NB4 (cell line): ENCODE results near the gene ATAD3A.
"Not testable (repeated sequence)": the region's sequence is repeated elsewhere in the genome, so short reads cannot be mapped to it uniquely, and the experiment has no call there.

Source experiments
- DNase-seq: peaks from one replicate; pipeline ENCODE4 v3.0.0; 2010; ENCODE audit warnings: low read depth
- H3K4me3 ChIP-seq: one replicate; pipeline ENCODE4 v1.5.1; 2011; ENCODE audit warnings: mild to moderate bottlenecking, low read depth, low read length, moderate library complexity
- CTCF ChIP-seq: IDR thresholded peaks from one replicate; pipeline ENCODE4 v1.5.1; 2012; ENCODE audit warnings: low read depth, low read length
- MAX ChIP-seq: IDR thresholded peaks from 2 replicates; pipeline ENCODE4 v1.6.1; 2011; ENCODE audit warnings: low read depth, low read length
- MYC ChIP-seq: IDR thresholded peaks from 2 replicates; pipeline ENCODE4 v1.6.1; 2011; ENCODE audit warnings: low read depth, low read length
- POLR2A ChIP-seq: IDR thresholded peaks from 2 replicates; pipeline ENCODE4 v1.6.1; 2011; ENCODE audit warnings: mild to moderate bottlenecking; ENCODE audit not compliant: insufficient read length; ENCODE audit errors: extremely low read depth

ATAD3A gene

GRCh38 chr1:1528301-1529267 lies 16.6 kb downstream of the ATAD3A start:
- no peak overlapping the region for H3K4me3 ChIP-seq
- no peak for DNase-seq
- no peak for TF ChIP-seq MYC
- no peak for TF ChIP-seq POLR2A
- no peak for TF ChIP-seq MAX
- TF ChIP-seq CTCF = no peak

- H3K4me3 ChIP-seq = no peak overlapping the region
- TF ChIP-seq MYC (no peak), CTCF (no peak), POLR2A (no peak), MAX (no peak)
- DNase-seq = no peak
Observed at GRCh38 chr1:1529321-1529720, 17.4 kb downstream of the ATAD3A start.

GRCh38 chr1:1529936-1530335 lies 18.0 kb downstream of the ATAD3A start:
- no peak overlapping the region for H3K4me3 ChIP-seq

GRCh38 chr1:1531947-1532346 lies 20.0 kb downstream of the ATAD3A start:
- TF ChIP-seq CTCF = no peak
- no peak overlapping the region for H3K4me3 ChIP-seq

More at GRCh38 chr1:1529936-1530335, 18.0 kb downstream of the ATAD3A start:
- DNase-seq = no peak
- TF ChIP-seq POLR2A (no peak), MAX (no peak), MYC (no peak), CTCF (no peak)

GRCh38 chr1:1533176-1533893 lies 21.4 kb downstream of the ATAD3A start:
- DNase-seq, H3K4me3 ChIP-seq: not testable (repeated sequence)

More at GRCh38 chr1:1531947-1532346, 20.0 kb downstream of the ATAD3A start:
- no peak for DNase-seq

GRCh38 chr1:1533894-1534291 lies 21.9 kb downstream of the ATAD3A start:
- H3K4me3 ChIP-seq, DNase-seq: not testable (repeated sequence)
